Measurements from ENCODE around the gene VPS41.
"Not testable (repeated sequence)": the region's sequence is repeated elsewhere in the genome, so short reads cannot be mapped to it uniquely, and the experiment has no call there.

The VPS41 gene

DNA sequence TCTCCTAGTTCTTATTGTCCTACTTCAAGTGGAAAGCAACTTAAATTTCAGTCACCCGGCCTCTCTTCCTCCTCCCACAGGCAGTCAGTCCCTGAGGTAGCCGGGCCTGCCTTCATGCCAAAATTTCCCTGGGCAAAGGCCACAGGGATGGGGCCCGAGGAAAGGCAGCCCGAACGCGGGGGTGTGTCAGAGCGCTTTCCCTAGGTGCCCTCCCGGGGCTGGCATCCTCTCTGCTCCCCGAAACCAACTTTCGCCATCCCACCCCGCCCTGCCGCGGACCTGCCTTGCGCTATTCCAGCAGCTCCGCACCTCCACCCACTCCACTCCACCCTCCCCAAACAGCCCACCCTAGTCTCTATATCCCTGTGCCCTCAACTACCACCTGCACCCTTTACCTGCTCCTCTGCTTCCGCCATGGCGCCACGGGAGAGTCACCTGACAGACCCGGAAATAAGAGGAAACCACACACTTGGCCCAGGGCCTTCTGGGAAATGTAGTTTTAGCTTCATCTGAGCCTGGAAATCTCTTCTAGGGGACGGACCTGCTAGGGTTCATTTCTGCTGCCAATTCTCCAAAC, at the start of gene VPS41:
VPS41 (minus strand) TSS at position 433 of the 577 bp plus-strand sequence; CDS start at position 416, 17 bp downstream.
- DNase-seq: peak; percentile 29 to 63

DNA sequence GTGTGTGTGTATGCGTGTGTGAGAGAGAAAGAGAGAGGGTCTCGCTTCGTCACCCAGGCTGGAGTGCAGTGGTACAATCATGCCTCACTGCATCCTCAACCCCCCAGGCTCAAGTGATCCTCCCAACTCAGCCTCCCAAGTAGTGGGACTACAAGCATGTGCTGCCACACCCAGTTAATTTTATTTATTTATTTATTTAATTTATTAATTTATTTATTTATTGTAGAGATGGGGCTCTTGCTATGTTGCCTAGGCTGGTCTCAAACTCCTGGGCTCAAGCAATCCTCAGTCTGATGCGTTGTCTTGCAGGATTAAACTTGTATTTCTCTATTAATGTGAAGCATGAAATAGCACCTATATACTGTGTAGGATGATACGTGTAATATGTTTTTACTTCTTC, 46.9 kb upstream of the VPS41 start:
- no peak for DNase-seq

DNA sequence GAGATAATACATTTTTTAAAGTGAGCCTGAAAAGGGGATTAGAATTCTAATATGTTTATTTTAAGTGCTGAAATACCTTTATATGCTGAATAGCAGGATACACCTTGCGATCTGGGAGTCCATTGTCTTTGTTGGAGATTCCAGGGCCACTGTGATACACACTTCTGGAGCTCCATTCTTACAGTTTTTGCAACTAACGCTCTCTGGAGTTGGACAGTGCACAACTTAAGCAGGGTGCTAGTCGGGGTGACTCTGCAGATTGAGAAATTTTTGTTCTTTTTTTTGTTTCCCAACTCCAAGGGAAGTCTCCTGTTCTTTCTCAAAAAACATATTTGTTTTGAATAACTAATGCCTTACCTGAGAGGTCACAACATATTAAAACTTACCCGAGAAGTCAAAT, 45.0 kb upstream of the VPS41 start:
- no peak for DNase-seq

DNA sequence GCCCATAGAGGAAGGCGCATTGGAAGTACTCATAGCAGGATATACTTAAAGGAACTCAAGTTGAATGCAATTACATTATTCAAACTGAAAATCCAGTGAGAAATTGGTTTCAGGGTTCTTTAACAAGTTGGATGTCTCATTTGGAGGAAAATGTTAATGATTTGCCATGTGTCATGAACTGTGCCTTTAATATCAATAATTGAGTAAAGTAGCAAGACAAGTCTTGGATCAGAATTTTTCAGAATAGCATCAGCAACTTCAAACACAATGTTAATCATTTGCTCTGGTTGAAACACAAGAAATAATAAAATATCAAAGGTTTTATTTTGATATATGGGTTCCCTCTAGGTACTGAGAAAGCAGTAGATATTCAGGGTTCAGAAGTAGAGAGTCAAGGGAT, 44.2 kb upstream of the VPS41 start:
- no peak for DNase-seq

DNA sequence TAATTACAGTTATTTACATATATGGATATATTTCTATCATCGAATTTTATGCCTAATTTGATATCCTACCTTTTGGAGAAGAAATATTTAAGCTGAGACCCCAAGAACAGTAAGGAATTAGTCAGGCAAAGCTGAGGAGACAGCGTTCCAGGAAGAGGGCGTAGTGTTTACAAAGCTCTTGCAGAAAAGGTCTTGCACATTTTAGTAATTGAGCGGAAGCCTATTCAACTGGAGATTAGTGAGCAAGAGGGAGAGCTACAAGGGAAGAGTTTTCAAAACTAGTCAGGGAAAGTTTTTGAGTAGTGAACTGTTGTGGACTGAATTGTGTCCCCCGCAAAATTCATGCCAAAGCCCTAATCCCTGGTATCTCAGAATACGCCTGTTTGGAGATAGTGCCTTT, 42.2 kb upstream of the VPS41 start:
- no peak for DNase-seq

DNA sequence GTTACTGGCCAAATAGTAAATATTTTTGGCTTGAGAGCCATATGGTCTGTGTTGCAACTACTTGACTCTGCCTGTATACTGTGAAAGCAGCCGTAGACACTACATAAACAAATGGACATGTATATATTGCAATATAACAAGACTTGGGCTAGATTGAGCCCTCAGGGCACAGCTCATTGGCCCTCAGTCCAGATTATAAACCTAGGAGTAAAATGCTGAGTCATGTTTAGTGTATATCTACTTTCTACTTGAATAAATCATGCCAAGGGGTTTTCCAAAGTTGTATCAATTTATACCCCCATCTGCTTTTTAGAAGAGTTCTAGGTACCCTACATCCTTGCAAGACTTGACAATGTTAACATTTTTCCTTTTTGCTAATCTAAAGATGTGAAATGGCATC, 41.3 kb upstream of the VPS41 start:
- no peak for DNase-seq

DNA sequence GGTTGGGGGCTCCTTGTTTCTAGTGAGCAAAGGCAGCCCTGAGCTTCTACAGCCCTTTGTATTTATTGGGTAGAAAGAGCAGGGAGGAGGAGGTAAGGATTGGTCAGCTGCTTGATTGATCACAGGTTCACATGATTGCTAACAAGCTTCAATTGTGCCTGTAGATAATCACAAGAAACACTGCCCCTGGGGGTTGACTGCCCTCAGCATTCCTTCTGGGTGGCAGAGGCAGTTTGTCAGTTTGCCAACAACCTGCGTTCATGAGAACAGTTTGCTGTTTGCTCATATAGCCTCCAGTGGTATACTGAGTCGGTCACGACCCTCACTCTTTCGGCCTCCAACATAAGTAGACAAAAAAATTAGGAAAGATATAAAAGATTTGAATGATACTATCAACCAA, 38.5 kb upstream of the VPS41 start:
- not testable (repeated sequence) for DNase-seq

DNA sequence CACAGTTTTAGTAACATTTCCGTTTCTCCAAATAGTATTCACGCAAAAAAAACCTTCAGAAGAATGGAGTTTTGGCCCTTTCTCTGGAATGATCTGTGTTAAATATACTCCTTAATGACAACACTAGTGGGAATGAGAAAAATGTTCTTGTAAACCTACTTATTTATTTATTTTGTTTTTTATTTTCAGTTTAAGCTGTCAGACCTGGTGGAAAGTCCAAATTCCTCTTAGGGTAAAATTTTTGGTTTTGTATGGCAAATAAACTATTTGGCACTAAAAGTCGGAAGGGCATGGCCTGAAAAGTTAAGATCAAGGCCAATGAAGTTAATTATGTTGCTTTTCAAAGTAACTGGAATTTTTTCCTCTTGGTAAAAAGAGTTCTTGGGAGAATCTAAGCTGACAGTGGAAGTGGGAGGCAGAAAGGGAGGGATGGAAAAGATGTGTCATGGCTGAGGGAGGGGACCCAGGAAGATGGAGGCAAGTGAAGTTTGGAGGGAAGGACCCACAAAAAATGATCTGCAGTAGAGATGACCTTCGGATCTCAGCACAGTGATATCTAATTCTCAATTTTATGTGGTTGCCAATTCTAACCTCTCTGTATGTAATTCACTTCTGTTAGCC, 33.5 kb upstream of the VPS41 start:
- DNase-seq: no peak

DNA sequence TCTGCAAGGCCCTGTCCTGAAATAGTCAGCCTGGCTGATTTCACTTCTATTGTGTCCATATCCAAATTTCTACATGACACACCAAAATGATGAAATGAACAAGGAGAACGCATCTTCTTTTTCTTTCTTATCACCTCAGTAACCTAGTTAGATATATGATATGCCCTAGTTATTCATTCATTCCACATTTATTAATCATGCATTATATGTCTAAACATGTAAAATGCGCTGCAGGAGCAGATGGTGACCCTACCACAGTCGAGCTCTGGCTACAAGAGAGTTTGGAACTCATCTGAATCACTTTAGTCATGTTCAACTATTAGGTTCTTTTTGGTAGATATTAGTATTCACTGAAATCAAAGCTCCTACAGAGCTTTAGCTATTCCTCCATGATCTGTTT, 31.8 kb upstream of the VPS41 start:
- DNase-seq: no peak

DNA sequence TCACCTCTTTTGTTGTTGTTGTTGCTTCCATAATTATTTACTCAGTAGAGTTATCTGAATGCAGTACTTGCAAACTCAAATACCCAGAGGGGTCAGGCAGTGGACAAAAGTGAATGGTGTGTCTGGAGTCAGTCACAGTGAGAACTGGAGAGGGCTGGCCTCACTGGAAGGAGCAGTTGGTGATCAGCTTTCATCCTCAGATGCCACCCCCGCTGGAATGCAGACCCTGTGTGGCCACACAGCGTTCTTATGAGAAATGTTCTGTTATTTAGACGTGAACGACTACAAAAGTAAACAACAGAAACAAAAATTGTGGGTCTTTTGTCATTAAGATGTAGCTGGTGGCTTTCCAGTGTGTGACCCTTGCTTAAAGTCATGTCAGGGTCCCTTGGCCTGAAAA, 29.6 kb upstream of the VPS41 start:
- no peak for DNase-seq

DNA sequence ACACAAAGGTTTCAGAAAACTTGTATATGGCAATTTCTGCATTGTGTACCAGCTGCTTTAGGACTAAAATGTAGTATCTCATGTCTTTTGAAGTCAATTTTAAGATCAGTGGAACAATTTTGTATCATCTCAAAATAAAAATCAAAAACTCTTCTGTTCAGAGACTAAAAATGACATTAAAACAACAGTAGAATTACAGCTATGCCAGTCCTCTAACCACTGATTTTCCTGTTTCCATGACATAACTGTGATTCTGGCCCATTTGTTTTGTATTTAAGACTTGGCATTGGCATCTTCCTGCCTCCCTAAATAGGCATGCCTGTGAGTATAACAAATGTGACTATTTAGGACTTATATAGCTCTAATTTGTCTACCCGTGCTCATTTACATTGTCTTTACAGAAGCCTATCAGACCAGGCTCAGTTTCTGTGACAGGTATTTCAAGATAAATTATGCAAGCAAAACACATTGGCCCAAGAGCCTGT, 29.1 kb upstream of the VPS41 start:
- no peak for DNase-seq

DNA sequence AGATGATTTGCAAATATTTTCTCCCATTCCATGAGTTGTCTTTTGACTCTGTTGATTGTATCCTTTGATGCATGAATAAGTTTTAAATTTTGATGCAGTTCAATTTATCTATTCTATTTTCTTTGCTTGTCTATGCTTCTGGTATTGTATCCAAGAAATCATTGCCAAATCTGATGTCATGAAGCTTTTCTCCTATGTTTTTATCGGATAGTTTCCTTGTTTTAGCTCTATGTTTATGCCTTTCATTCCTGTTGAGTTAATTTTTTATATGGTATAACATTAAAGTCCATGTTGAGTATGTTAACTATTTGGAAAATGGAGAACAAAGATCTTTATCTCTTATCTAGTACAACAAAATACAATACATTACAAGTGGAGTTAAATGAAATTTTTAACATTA, 27.6 kb upstream of the VPS41 start:
- no peak for DNase-seq

DNA sequence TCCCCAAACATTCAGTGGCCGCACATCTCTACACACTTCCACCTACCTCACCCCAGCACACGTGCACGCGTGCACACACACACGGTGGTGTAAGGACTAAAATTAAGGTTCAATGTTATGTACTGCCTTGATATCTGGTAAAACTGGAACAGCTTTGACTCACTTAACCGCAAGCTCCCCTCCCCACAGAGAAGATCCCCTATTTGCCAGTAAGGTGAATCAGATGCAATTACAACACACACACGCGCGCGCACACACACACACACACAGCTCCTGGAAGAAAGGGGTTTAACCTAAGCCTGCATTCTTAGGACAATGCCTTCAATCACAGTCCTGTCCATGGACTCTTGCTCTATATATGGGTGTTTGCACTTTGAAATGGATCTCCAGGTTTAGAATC, 25.5 kb upstream of the VPS41 start:
- DNase-seq: no peak

DNA sequence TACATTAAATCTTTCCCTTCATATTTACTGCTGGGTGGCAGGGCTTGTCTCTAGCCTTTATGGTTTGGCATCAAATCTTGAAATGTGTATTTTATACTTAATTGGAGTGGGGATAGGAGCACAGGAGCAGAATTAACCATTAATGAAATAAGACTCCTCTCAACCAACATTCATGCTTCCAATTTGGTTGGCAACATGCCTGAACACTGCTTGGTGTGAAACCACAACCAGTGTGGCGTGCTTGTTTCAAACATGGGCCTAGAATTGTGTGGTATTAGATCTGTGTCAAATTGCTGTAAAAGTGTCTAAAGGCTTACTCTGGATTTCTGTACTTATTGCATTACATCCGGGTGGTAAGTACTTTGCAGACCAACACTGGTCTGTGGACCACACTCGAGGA, 25.1 kb upstream of the VPS41 start:
- no peak for DNase-seq

DNA sequence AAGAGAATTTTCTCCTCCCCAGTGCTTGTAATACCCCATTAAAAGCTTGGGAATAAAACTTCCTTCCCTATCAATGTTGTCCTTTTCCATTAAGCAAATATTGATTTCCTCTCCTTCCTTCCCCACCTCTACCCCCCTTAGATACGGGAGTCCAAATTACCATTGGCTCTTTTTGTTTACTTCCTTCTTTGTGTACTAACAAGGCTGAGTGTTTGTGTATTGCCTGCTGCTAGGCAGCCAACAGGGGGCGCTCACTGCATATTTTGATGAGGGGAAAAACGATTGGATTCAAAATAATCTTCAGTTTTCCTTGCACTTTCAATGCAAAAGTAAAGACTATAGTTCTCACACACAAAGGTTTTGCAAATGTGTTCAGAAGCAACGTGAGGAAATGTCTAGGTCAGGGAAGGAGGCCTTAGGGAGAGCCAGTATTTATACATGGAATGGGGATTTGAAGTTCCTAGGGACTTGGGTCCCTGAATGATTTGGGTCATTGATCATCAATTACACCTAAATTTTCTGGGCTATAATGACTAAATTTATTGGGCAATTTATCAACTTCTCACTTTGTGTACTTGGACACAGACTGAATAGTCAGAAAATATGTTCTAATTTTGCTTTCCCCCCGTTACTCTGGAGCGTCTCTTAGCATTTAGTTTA, 23.6 kb upstream of the VPS41 start:
- peak; percentile 15 to 57 for DNase-seq

DNA sequence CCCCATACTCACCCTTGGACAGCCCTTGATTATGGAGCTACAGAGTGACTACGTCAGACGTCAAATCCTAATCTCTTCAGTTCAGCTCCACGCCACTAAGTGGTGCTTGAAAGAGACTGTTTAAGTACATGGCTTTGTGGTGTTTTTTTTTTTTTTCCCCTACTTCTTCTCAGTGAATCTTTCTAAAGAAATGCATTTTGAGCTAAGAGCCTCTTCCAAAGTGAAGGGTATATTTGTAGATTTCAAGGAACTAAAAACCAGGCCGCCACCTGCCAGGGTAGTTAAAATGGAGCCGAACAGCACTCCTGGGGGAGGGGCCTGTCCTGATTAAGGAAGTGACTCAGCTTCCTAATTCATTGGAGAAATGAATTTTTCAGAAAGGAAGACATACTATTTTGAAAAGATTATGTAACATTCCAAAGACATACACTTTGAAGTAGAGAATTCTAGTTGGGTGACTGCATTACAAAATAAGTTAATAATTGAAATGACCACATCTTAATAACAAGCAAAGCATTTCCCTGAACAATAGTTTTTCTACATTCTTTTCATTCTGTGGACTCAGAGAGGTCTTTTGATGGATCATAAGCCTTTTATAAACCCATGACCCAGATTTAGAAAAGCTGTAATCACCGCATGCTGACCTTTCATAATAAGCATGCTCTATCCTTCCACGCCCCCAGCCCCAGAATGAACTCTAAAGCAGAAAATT, 20.6 kb upstream of the VPS41 start:
- peak; percentile 54 to 79 for DNase-seq

DNA sequence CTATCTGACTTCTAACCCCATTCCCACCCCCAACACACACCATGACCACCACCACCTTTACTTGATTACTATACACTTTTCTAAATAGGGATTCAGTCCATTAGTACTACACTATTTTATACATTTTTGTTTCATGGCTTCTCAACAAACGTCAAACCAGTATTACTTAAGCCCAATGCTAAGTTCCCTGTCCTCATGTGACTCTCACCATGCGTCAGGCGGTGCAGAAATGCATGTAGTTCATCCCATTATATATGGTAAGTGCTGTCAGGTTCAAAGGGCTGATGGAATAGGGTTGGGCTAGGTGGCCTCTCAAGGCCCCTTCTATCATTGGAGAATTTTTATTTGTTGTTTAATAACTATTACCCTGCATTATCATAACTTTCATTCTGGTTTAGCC, 19.5 kb upstream of the VPS41 start:
- DNase-seq: no peak

DNA sequence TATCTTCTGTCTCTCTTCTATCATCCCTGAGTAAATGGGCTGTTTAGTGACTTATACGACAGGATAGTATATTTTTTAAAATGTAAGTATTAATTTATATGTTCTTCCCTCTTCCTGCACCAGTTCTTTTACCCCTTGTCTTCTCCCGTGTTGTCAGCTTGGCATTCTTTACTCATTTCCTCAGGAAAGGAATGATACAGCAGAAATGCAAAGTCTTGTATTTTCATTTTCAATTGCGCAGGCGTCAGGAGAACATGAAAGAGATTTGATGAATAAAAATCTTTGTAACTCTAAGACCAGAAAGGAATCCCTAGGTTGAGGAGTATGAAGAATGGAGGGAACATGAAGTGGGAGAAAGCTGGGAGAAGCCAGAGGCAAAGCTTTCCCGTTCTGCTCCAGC, 18.8 kb upstream of the VPS41 start:
- no peak for DNase-seq

DNA sequence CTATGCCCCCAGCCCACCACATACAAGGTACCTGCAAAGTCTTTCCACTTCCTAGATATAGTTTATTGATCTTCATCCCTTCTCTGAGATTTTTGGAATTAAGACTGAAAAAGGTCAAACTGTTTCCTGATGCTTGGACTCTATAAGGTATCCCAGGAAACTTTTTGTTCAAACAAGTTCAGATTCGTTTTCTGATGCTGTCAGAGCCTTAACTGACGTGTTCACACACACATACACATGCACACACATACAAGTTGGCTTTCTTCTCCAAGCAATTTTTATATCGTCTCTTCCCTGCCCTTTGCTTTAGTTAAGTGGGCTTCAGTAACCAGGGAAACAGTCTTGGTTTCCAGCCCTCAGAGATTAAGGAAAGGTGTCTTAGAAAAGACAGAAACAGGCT, 11.7 kb upstream of the VPS41 start:
- no peak for DNase-seq

DNA sequence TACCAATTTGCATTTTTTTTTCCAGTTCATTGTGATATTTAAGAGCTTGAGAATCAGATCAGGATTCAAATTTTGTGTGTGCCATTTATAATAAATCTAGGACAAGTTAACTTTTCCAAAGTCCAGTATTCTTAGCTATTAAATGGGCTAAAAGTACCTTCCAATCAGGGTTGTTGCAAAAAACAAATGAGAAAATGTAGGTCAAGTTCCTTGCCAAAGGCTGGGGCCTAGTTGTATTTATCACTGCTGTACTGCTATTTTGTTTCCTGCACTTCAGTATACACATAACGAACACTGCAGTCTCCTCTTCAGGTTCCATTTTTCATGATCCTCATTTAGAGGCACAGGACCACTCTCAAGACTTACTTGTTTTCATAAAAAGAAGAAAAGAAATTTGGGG, 7.4 kb upstream of the VPS41 start:
- no peak for DNase-seq

DNA sequence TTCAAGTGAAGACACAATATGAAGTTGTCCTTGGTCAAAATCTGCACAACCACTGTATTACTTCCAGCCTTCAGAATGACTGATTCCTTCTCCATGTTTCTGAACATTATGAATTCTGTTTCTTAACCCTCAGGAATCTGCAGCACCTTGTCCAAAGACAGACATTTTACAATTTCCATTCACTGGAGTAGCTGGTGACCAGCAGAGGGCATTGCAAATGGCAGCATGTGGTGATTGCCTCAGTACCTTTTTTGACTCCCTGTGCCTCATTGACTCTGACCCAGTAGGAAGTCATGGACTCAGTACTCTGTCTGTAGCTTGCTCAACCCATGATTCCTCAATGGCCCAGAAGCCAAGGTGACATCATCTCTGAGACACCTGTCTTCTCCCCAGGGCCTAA, 879 bp upstream of the VPS41 start:
- no peak for DNase-seq

DNA sequence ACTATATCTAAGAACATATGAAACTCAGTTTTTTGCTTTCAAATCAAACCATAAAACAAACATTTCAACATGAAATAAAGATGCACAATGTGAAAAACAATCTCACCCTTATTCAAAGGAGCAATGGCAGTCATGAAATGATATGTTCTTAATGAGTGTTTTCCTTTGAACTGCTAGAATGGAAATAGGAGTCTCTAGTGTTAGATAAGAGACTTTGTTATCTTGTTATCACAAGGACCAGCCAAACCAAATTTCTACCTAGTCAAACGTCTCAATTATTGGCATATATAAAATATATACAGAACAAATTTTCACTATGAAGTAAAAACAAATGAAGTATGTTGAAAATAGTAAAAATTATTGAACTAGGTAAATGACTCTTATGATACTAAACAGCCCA, 1.2 kb downstream of the VPS41 start:
- DNase-seq: no peak

DNA sequence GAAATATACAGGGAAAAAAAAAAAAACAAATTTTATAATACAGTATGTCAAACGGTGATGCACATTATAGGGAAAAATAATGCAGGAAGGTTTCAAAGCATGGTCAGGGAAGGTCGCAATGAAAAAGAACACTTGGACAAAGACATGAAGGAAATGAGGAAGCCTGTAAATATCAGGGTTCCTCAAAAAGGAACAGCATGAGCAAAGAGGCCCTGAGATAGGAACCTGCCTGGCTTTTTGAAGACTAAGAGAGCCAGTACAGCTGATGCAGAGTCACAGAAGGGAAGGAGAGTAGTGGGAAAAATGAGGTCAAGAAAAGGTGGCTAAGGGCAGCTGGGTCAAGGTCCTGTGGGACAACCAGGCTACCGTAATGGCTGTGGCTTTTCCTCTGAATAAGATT, 1.9 kb downstream of the VPS41 start:
- DNase-seq: no peak
